Activated naive CD4-positive, alpha-beta T cell treated with anti-CD3 and anti-CD28 coated beads for 36 hours (primary cell): ENCODE results near the gene BCAS4. TPM values are rescaled to one million over a fixed set of nuclear protein-coding genes. Genes with fewer than 3 reads are reported as not detected.
"Not testable (repeated sequence)": the region's sequence is repeated elsewhere in the genome, so short reads cannot be mapped to it uniquely, and the experiment has no call there.

ENCODE experiments used
- CTCF ChIA-PET: fragments of 350-600 bp; sonication (Branson Sonifier 250); formaldehyde crosslinking; loops from one replicate; lab custom pipeline; 2021; ENCODE audit warnings: antibody characterized with exemption; lab: Charles Lee
- DNase-seq: peaks from one replicate; pipeline ENCODE4 v3.0.0-alpha.2; 2020
- H3K27ac Mint-ChIP-seq: one replicate; pipeline ENCODE4 v1.8.0; 2021; ENCODE audit warnings: mild to moderate bottlenecking, mixed read lengths
- H3K27me3 Mint-ChIP-seq: one replicate; pipeline ENCODE4 v1.8.0; 2021; ENCODE audit warnings: low read depth, mixed read lengths
- H3K36me3 Mint-ChIP-seq: one replicate; pipeline ENCODE4 v1.8.0; 2021; ENCODE audit warnings: low read depth, mixed read lengths
- H3K4me1 Mint-ChIP-seq: one replicate; pipeline ENCODE4 v1.8.0; 2021; ENCODE audit warnings: low read depth, mixed read lengths
- H3K4me3 Mint-ChIP-seq: one replicate; pipeline ENCODE4 v1.8.0; 2021; ENCODE audit warnings: mild to moderate bottlenecking, moderate library complexity, mixed read lengths
- H3K9me3 Mint-ChIP-seq: one replicate; pipeline ENCODE4 v1.8.0; 2021; ENCODE audit warnings: mixed read lengths
- intact Hi-C: fragments of 100-400 bp; cut with micrococcal nuclease; formaldehyde crosslinking; loops from one replicate; pipeline ENCODE4 v1.15.1; 2023
- total RNA-seq, 2 experiments: library from RNA; stranded (reverse); gene quantifications; one replicate each; pipeline ENCODE4 v1.2.3, GENCODE V29; 2021

Gene BCAS4
- total RNA-seq, 2 experiments from 2014 or later: 15.7 to 16.6 TPM

- intact Hi-C loops: not testable (repeated sequence)
Observed at GRCh38 chr20:50881759-50882424, 87.0 kb downstream of the BCAS4 start.

DNA sequence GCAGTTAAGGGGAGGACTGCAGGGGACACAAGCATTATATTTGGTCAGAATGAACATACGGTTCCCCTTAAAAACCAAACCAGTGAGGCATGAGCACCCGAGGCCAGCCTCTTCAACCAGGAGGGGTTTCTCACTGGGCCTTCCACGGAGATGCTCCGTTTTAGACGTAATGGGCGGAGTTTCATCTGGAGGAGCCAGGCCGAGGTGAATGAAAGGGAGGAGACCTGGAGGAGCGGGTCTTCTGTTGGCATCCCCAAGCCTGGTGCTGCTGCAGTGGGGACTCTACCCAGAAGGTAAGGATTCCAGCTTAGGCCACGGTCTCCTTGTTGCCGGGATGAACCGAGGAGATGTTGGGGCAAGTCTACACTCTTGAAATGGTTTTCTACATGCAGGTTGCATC is 89.0 kb downstream of the BCAS4 start:
- H3K36me3 Mint-ChIP-seq: peaks cover 10% of the 10 kb centered on the region
- H3K4me3 Mint-ChIP-seq: no peak overlapping the region
- no peaks in the 10 kb centered on the region for H3K27me3 Mint-ChIP-seq
- no peak for DNase-seq
- no peaks in the 10 kb centered on the region for H3K4me1 Mint-ChIP-seq
- no peak overlapping the region for H3K27ac Mint-ChIP-seq
- CTCF ChIA-PET: interaction anchor here (1.3 to 1.5 kb wide), 2 partner anchors 66 to 89 kb away, joined by 3 to 4 read pairs; partner anchors contain the start of gene BCAS4
- H3K9me3 Mint-ChIP-seq: no peaks in the 10 kb centered on the region
- intact Hi-C loops: no loop called here

More at GRCh38 chr20:50881759-50882424, 87.0 kb downstream of the BCAS4 start:
- H3K4me1 Mint-ChIP-seq, H3K27me3 Mint-ChIP-seq, H3K4me3 Mint-ChIP-seq, H3K27ac Mint-ChIP-seq, DNase-seq, CTCF ChIA-PET, H3K36me3 Mint-ChIP-seq, H3K9me3 Mint-ChIP-seq: not testable (repeated sequence)

DNA sequence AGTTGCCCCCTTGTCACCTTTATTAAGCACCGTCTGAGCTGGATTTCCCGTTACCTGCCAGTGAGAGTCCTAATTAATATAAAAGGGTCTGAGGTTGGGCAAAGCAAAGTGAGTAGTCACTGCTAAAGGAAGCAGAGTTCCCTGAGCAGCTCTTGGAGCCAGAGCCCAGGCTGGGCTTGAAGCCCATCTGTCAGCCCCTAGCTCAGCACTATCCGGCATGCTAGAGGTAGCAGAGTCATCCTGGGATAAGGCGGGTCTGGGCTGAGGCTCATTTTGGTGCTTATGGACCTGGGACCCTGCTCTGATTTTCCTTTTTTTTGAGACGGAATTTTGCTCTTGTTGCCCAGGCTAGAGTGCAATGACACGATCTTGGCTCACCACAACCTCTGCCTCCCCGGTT is 90.2 kb downstream of the BCAS4 start:
- Mint-ChIP-seq H3K9me3 (no peaks in the 10 kb centered on the region), H3K4me1 (no peaks in the 10 kb centered on the region), H3K27ac (no peak overlapping the region), H3K4me3 (no peak overlapping the region), H3K27me3 (no peaks in the 10 kb centered on the region), H3K36me3 (peaks cover 12% of the 10 kb centered on the region)
- DNase-seq: no peak
- intact Hi-C loops: no loop called here
- CTCF ChIA-PET: interaction anchor here (1.3 to 1.5 kb wide), 2 partner anchors 67 to 90 kb away, joined by 3 to 4 read pairs; partner anchors contain the start of gene BCAS4

- no peaks in the 10 kb centered on the region for H3K4me1 Mint-ChIP-seq
- H3K27ac Mint-ChIP-seq: no peak overlapping the region
- intact Hi-C loops: no loop called here
- H3K9me3 Mint-ChIP-seq: no peaks in the 10 kb centered on the region
- no peak for DNase-seq
- H3K36me3 Mint-ChIP-seq: peaks cover 12% of the 10 kb centered on the region
- CTCF ChIA-PET: no interaction called here
- no peaks in the 10 kb centered on the region for H3K27me3 Mint-ChIP-seq
- no peak overlapping the region for H3K4me3 Mint-ChIP-seq
Observed at GRCh38 chr20:50885781-50886180, 90.9 kb downstream of the BCAS4 start.

DNA sequence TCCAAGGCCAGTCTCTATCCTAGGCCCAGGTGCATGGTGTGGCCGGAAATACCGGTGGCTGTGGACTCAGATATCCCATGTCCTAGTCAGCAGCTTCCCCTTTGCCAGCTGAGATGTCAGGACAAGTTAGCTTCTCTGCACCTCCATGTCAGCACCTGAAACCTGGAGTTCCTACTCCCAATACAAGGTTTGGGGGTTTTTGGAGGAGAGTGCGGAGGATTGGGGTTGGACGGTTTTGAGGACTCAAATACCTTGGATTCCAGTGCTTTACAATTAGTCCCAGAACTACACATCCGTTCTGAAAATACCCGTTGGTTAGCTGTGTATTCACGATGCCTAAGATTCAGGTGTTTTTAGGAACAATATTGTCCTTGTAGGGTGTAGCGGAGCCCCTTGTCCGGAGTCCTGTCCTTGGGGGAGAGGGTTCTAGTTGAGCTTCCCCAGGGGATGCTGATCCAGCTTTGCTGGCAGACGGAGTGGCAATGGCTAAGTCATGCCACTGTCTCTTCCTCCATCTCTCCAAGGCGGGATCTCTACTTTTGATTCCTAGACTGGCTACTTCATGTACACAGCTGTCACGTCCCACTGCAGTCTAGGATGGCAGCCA is 91.4 kb downstream of the BCAS4 start:
- H3K27ac Mint-ChIP-seq: no peak overlapping the region
- H3K27me3 Mint-ChIP-seq: no peaks in the 10 kb centered on the region
- DNase-seq: no peak
- CTCF ChIA-PET: no interaction called here
- H3K4me3 Mint-ChIP-seq: no peak overlapping the region
- intact Hi-C loops: no loop called here
- H3K4me1 Mint-ChIP-seq: peaks cover under 1% of the 10 kb centered on the region
- H3K36me3 Mint-ChIP-seq: peaks cover 13% of the 10 kb centered on the region
- no peaks in the 10 kb centered on the region for H3K9me3 Mint-ChIP-seq

- H3K27me3 Mint-ChIP-seq: no peaks in the 10 kb centered on the region
- no peak for DNase-seq
- CTCF ChIA-PET: no interaction called here
- no peak overlapping the region for H3K4me3 Mint-ChIP-seq
- no peaks in the 10 kb centered on the region for H3K9me3 Mint-ChIP-seq
- intact Hi-C loops: no loop called here
- peaks cover 14% of the 10 kb centered on the region for H3K4me1 Mint-ChIP-seq
- peaks cover 25% of the 10 kb centered on the region for H3K36me3 Mint-ChIP-seq
- H3K27ac Mint-ChIP-seq: no peak overlapping the region
Observed at GRCh38 chr20:50887576-50887975, 92.7 kb downstream of the BCAS4 start.

GRCh38 chr20:50891138-50891537 is 96.3 kb downstream of the BCAS4 start:
- H3K4me3 Mint-ChIP-seq: no peak overlapping the region
- DNase-seq: no peak
- no peaks in the 10 kb centered on the region for H3K27me3 Mint-ChIP-seq
- intact Hi-C loops: no loop called here
- H3K4me1 Mint-ChIP-seq: peaks cover 28% of the 10 kb centered on the region
- CTCF ChIA-PET: interaction anchor here (0.8 to 1.8 kb wide), 3 partner anchors 36 to 97 kb away, joined by 4 to 5 read pairs (median 4); no protein-coding TSS in a partner anchor
- peaks cover 38% of the 10 kb centered on the region for H3K36me3 Mint-ChIP-seq
- no peaks in the 10 kb centered on the region for H3K9me3 Mint-ChIP-seq
- H3K27ac Mint-ChIP-seq: peak overlapping the region; percentile 77

DNA sequence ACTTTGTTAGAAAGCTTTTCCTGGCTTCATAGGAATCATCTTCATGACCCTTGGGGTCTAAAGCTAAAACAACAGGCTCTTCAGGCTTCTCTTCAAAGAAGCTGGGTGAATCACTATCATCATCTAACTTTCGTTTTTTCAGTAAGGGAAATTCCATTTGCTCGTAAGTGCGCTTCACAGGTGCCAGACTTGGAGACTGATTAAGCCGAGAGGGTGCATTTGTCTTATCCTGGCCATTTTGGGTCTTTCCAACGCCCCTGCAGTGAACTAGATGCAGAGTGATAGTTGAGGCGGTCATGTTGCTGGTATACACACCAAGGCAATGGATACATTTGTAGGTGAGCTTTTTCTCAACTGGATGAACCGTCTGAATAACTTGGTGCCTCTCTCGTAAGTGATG is 97.5 kb downstream of the BCAS4 start:
- peak overlapping the region; percentile 77 for H3K27ac Mint-ChIP-seq
- H3K9me3 Mint-ChIP-seq: no peaks in the 10 kb centered on the region
- CTCF ChIA-PET: interaction anchor here (1.6 kb wide), 1 partner anchor 73 kb away, joined by 3 read pairs; no protein-coding TSS in a partner anchor
- no peak overlapping the region for H3K4me3 Mint-ChIP-seq
- H3K27me3 Mint-ChIP-seq: no peaks in the 10 kb centered on the region
- peak; percentile 16 for DNase-seq
- peaks cover 28% of the 10 kb centered on the region for H3K4me1 Mint-ChIP-seq
- intact Hi-C loops: no loop called here
- H3K36me3 Mint-ChIP-seq: peaks cover 39% of the 10 kb centered on the region

GRCh38 chr20:50893620-50894019 is 98.8 kb downstream of the BCAS4 start:
- CTCF ChIA-PET: no interaction called here
- H3K27ac Mint-ChIP-seq: no peak overlapping the region
- no peaks in the 10 kb centered on the region for H3K27me3 Mint-ChIP-seq
- H3K4me3 Mint-ChIP-seq: no peak overlapping the region
- DNase-seq: no peak
- no peaks in the 10 kb centered on the region for H3K9me3 Mint-ChIP-seq
- peaks cover 43% of the 10 kb centered on the region for H3K36me3 Mint-ChIP-seq
- H3K4me1 Mint-ChIP-seq: peaks cover 28% of the 10 kb centered on the region
- intact Hi-C loops: loop anchor here (2.0 kb wide), 1 partner anchor 35 kb away; no protein-coding TSS in a partner anchor

GRCh38 chr20:50895111-50895830 is 100.4 kb downstream of the BCAS4 start:
- CTCF ChIA-PET: interaction anchor here (1.0 to 1.7 kb wide), 3 partner anchors 30 to 101 kb away, joined by 4 to 6 read pairs (median 5); no protein-coding TSS in a partner anchor
- H3K36me3 Mint-ChIP-seq: peaks cover 43% of the 10 kb centered on the region
- no peak overlapping the region for H3K27ac Mint-ChIP-seq
- no peaks in the 10 kb centered on the region for H3K27me3 Mint-ChIP-seq
- no peak overlapping the region for H3K4me3 Mint-ChIP-seq
- intact Hi-C loops: loop anchor here (2.0 kb wide), 1 partner anchor 34 kb away; no protein-coding TSS in a partner anchor
- no peak for DNase-seq
- peaks cover 28% of the 10 kb centered on the region for H3K4me1 Mint-ChIP-seq
- no peaks in the 10 kb centered on the region for H3K9me3 Mint-ChIP-seq

DNA sequence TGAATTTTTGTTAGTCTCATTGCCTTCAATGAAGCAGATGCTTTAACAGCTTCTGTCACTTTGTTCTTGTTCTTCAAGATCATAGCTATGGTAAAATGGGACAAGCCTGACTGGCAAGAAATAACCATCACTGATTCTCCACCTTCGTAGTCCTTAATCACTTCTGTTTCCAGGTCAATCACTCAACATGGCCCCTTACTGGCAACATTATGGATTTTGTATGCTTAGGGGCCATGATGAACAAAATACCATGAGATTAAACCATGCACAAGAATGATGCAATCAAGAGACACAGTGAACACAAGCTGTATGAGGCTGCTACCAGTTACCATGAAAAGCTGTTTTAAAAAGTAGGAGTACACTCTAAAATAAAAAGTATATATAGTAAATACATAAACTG is 103.6 kb downstream of the BCAS4 start:
- DNase-seq: no peak
- no peak overlapping the region for H3K4me3 Mint-ChIP-seq
- CTCF ChIA-PET: interaction anchor here (1.4 to 1.9 kb wide), 2 partner anchors 31 to 33 kb away, joined by 4 to 5 read pairs; partner anchors contain the start of gene ADNP
- intact Hi-C loops: no loop called here
- no peaks in the 10 kb centered on the region for H3K9me3 Mint-ChIP-seq
- peaks cover 37% of the 10 kb centered on the region for H3K36me3 Mint-ChIP-seq
- no peaks in the 10 kb centered on the region for H3K27me3 Mint-ChIP-seq
- H3K4me1 Mint-ChIP-seq: peaks cover 15% of the 10 kb centered on the region
- peak overlapping the region; percentile 69 for H3K27ac Mint-ChIP-seq

GRCh38 chr20:50900261-50900660 is 105.4 kb downstream of the BCAS4 start:
- H3K27ac Mint-ChIP-seq: no peak overlapping the region
- no peaks in the 10 kb centered on the region for H3K9me3 Mint-ChIP-seq
- CTCF ChIA-PET: interaction anchor here (1.3 to 1.6 kb wide), 2 partner anchors 10 to 30 kb away, joined by 3 to 4 read pairs; no protein-coding TSS in a partner anchor

More at GRCh38 chr20:50900261-50900660, 105.4 kb downstream of the BCAS4 start:
- H3K36me3 Mint-ChIP-seq: peaks cover 34% of the 10 kb centered on the region
- no peak for DNase-seq
- no peaks in the 10 kb centered on the region for H3K27me3 Mint-ChIP-seq
- intact Hi-C loops: no loop called here
- no peak overlapping the region for H3K4me3 Mint-ChIP-seq
- peaks cover 20% of the 10 kb centered on the region for H3K4me1 Mint-ChIP-seq
